HG02571 (cell line): ENCODE data around the gene SMARCE1.

ENCODE experiments used
- ATAC-seq: cut with Tn5 transposase; IDR thresholded peaks from one replicate; pipeline ENCODE4 v1.9.1; 2021; ENCODE audit warnings: mild to moderate bottlenecking, moderate library complexity; ENCODE audit not compliant: unreplicated experiment

SMARCE1 gene

GRCh38 chr17:40613467-40614154, 34.0 kb downstream of the SMARCE1 start:
- no peak for ATAC-seq

DNA sequence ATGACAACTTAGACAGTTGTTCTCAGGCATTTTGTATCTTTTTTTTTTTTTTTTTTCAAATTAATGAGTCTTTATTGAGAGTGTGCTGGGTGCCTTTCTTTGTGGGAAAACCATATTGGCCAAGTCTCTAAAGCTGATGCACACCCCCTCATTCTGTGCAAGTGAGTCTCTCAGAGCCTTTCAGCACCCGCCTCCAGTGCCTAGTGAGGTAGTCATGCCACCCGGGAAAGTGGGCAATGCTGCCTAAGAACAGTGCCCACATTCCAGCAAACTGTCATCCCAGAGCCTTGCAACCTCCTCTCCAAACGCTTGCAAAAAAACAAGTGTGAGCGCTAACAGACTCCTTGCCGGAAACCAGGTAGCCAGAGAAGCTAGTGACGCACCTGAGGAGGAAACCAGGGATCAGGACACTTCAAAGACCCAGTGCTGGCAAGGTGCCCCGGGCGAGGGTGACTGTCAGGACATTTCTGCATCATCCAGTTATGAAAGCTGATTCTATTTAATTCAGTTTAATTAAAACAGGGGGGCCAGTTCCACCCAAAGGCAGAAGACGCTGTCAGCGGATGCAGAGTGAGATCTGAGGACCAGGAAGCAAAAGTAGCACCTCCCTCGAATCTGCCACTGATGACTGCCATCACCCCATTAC, 34.9 kb downstream of the SMARCE1 start:
- no peak for ATAC-seq

DNA sequence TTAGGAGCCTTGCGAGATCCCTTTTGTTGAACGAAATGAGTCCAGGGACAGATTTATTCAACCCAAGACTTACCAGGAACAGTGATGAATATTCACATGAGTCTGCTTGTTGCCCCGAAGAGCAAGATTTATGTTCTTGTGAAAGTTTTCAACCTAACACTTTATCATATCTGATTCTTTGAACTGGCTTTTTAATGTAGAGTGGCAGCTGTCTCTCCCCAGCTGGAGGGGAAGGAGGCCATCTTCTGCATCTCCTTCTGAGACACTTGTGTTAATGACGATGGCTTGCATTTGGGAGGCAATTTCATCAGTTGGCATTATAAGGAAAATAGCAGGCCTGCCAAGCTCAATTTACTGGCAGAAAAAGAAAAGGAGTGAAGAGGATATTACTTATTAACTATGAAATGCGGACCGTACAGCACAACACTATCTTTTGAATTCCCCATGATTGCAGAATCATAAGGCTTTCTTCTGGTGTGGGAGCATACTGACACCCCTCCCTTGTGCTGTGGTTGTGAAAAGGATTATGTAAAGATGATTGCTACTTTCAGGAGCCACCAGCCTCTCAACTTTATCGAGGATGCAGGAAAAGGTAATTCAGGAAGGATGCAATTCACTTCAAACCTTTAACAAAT, 35.7 kb downstream of the SMARCE1 start:
- no peak for ATAC-seq

GRCh38 chr17:40610359-40610758, 37.3 kb downstream of the SMARCE1 start:
- no peak for ATAC-seq

DNA sequence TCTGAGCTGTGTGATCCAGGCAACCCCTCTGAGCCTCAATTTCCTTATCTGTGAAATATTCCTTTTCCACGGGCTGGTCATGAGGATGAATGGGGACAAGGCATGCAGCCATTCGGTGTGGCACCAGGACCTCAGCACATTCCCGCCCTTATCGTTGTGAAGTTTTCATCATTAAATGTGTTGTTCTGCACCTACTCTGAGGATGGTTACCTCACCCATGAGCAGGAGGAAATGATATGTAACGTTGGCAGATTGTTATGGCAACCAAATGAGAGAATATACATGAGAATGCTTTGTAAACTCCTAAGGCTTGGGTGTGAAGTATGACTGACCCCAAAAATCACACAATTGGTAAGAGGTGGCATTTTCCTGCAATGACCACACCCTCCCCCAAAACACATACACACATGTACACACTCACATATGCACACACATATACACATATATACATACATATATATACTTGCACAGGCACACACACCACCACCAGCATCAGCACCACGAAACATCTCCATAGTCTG, 39.5 kb downstream of the SMARCE1 start:
- ATAC-seq: no peak

- no peak for ATAC-seq
Measured at GRCh38 chr17:40607641-40608040, 40.0 kb downstream of the SMARCE1 start.

GRCh38 chr17:40606548-40607353, 40.9 kb downstream of the SMARCE1 start:
- no peak for ATAC-seq

GRCh38 chr17:40605306-40605705, 42.3 kb downstream of the SMARCE1 start:
- no peak for ATAC-seq

DNA sequence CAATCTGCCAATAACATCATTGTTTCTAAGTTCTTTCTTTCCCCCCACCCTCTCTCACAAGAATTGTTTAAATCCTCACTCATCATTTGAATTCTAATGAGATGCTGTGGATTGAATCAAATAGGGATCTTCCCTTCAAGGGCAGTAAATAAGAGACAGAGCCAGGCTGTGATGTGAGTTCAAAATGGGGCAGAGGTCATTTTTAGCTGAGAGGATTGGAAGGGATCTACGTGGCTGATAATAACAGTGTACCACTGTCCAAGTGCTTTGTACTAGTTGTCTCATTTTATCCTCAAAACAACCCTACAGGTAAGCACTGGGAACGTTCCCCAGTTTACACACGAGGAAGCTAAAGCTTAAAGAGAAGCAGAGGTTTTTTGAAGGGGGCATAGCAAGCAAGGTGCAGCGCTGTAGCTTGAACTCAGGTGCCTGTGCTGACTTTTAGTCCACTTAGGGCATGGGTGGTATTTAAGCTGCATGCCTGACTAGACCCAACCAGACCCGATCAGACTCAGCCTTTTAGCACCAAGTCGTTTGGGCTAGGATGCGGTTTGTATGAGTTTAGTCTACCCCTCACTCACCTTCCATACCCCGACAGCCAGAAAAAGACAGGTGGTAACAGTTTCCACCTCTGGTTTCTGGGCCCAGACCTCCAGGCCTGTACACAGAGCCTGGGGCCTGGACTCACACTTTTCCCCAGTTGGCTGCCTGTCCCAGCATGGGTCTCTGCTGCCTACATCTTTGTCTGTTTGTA, 43.1 kb downstream of the SMARCE1 start:
- ATAC-seq: no peak

DNA sequence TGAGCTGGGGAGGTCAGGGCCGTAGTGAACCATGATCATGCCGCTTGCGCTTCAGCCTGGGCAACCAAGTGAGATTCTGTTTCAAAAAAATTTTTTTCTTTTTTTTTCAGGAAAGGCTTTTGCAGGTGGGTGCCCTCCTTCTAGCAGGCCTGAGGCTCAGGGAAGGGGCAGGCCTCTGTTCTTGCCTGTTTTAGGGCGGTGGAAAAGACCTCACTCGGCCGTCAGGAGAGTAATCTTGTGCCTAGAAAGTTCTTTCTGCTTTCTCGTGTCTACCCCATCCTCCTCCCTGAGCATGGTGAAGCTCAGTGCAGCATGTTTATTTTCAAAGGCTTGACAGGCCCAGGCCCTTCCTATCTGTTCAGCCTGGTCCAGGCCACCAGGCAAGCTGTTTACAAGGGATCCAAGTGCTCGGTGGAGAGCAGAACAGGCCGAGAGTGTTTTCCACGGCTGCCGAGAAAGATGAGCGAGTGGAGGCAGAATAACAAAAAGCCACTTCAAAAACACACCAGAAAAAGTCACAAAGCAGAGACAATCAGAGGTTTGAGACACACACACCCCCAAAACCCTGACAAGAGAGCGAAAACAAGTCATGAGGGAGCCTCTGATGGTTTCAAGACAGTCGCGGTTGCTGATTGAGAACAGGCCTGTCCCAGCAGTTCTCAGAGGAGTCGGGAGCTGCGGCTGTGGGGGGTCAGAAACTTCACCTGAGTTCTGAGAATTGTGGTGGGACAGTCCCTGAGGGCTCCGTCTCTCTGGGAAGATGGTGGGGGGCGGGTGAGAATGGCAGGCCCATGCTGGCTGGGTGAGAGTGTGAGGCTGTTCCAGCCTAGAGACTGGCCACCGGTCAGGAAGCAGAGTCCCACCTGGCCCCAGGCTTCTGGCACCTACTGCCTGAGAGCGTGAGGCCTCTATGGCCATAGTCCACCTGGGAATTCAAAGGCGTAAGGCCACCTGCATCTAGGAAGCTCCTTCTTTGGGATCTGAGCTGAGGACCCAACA, 44.9 kb downstream of the SMARCE1 start:
- no peak for ATAC-seq

- ATAC-seq: no peak
Measured at GRCh38 chr17:40600486-40601046, 47.1 kb downstream of the SMARCE1 start.

- no peak for ATAC-seq
Measured at GRCh38 chr17:40599468-40599763, 48.2 kb downstream of the SMARCE1 start.

DNA sequence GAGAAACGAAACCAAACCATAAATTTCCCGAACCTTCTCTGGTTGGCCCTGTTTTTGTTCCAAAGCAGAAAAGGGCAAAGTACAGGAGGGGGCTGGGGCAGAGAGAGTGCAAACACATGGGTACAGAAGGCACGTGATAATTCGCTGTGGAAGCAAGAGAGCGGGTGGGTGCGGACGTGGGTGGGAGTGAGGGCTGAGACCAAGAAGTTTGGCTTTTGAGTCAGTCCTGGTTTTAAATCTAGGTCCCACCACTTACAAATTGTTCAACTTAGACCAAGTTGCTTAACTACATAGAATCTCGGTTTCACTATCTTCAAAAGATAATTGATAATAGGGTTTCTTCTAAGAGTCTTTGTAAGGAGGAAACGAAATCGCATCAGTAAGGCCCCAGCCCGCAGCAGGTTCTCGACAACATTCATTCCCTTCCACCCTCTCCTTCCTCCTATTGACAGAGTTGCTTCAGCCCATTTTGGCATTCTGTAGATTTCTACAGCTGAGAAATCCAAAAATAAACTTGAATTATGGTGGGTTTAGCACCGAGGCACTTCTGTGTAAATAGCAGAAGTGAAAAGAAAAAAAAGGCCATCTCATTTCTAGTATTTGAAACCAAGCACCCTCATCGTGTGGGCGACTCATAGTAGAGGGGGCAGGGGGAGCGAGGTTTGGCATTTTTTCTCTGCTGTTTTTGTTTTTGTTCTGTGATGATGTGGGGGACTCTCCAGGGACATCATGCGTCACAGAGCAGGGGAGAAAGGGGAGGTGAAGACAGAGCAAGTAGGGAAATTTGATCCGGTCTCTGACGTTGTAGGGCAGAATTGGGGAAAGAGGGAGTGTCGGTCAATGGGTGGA, 48.8 kb downstream of the SMARCE1 start:
- peak; percentile 55 for ATAC-seq

DNA sequence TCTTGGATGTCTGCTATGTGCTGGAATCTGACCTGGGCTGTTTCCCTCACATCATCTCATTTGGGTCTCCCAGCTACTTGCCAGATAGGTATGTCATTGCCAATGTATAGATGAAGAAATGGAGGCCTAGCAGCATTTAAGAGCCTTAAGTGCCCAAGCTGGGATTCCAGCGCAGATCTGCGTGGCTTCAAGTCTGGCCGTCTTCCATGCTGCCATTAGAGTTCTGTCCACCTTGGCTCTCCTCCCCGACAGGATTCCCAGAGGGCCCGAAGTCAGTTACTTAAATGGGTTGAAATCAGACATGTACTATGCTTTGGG, 49.4 kb downstream of the SMARCE1 start:
- no peak for ATAC-seq

DNA sequence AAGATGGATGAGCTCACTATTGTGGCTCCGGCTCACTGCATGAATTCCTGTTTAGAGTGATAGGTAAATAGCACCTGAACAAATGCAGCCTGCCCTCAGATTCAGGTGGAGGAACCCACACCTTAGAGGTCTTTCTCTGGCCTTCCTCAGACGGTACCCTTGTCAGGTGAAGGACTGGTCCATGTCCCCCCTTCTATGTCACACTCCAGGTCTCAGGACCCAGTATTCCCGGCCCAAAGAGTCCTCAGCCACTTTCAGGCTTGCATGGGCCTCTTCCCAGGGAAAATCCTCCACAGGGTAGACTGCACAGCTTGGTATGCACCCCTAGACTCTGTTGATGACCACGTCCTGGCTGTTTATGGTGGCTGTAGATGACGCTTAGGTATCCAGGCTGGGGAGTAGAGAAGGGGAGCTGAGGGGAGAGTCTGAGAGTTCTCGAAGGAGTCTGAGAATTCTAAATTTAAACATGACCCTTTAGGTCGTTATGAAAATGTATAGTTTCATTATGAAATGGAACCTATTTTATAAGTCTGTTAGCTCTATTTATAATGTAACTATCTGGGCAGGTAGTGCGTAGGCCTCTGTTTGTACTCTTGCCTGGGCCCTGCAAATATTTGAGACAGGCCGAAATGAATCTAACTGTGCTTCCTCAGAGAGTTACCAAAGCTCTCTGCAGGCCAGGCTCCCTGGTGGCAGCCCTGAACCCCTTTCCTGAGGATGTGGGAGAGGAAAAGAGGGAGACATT, 49.9 kb downstream of the SMARCE1 start:
- ATAC-seq: no peak

DNA sequence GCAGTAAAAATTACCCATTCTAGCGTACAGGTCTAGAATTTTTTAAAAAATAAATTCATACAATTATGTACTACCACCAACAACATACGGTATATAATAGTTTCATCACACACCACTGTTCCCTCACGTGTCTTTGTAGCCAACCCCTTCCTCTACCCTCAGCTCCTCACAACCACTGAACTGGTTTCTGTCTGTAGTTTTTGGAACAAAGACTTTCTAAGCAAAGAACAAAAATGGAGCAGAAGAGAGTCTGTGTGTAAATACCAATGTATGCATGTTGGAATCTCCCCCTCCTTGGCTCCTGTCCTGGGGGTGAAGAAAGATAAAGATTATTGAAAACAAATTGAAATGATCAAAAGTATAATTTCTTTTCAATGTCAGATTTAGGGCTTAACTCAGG, 50.5 kb downstream of the SMARCE1 start:
- no peak for ATAC-seq

DNA sequence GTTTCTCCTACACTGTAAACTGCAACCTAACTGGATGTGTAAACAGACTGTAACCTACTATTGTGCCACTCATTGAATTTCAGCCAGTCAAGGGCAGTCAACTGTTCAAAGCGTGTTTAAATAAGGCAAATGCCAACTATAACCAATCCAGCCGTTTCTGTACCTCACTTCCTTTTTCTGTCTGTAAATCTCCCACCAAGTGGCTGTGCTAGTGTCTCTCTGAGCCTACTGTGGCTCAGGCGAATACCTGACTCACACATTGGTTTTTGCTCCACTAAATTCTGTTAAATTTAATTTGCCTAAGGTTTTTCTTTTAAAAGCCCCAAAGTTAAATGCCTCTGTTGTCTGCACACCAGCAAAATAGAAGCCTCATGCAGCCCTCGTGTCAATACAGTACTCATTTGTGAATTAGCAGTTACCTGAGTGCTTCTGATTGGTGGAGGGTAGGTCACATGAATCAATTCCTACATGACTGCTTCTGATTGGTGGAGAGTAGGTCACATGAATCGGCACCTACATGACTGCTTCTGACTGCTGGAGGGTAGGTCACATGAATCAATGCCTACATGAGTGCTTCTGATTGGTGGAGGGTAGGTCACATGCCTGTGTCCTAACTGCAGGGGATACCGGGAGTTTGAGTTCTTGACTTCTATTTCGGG, 51.2 kb downstream of the SMARCE1 start:
- no peak for ATAC-seq
